Body of pancreas (tissue), 4 donors: ENCODE data around the gene AMIGO3.
"Not testable (repeated sequence)": the region's sequence is repeated elsewhere in the genome, so short reads cannot be mapped to it uniquely, and the experiment has no call there.

Experiments used
- POLR2A ChIP-seq, 3 donors: fragments of 450-650 bp; IDR thresholded peaks; one replicate each; pipeline ENCODE4 v1.6.1; 2016; ENCODE audit warnings: antibody characterized with exemption in 3 of 3, mild to moderate bottlenecking in 2 of 3
- TF ChIP-seq, protein P1 (sequence below), 7 experiments: fragments of 450-650 bp in 4 of 7; fragments of 200-600 bp in 3 of 7; sonication (generic) in 3 of 7; IDR thresholded peaks; one replicate each; pipeline ENCODE4 v1.5.1; 2016 to 2019; ENCODE audit warnings: antibody characterized with exemption in 7 of 7

DNA sequence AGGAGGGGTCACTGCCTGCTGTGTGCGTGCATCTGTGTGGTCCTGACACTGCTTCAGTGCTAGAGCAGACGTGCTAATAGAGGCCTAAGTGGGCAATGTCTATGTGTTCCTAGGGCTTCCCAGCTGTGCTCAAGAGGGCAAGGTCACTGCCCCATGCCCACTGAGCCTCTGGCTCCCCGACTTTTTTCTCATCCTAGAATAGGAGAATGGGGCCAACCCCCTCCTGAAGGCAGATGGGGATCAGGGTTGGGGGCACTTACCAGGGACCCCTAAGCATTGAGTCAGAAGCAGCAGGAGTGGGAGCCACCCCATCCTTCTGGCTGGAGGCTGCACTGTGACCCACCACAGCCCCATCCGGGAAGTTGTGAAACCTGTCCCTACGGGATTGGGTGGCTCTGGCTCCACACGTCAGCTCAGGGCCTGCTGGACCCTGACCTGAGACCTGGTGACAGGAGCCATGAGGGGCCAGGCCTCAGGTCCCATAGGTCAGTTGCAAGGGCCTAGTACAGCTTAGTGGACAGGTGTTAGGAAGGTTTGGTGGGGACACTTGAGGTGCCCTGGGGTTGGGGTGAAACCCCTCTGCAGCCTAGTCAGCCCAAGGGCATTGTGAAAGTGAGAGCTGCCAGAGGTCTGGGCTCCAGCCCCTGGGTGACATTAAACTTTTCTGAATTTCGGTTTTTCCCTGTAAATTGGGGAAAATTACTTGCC is 31.0 kb downstream of the AMIGO3 start:
- TF ChIP-seq, protein P1, sequence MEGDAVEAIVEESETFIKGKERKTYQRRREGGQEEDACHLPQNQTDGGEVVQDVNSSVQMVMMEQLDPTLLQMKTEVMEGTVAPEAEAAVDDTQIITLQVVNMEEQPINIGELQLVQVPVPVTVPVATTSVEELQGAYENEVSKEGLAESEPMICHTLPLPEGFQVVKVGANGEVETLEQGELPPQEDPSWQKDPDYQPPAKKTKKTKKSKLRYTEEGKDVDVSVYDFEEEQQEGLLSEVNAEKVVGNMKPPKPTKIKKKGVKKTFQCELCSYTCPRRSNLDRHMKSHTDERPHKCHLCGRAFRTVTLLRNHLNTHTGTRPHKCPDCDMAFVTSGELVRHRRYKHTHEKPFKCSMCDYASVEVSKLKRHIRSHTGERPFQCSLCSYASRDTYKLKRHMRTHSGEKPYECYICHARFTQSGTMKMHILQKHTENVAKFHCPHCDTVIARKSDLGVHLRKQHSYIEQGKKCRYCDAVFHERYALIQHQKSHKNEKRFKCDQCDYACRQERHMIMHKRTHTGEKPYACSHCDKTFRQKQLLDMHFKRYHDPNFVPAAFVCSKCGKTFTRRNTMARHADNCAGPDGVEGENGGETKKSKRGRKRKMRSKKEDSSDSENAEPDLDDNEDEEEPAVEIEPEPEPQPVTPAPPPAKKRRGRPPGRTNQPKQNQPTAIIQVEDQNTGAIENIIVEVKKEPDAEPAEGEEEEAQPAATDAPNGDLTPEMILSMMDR (IDR thresholded peaks at IDR 0.05) = not testable (repeated sequence)
- not testable (repeated sequence) for TF ChIP-seq POLR2A (IDR thresholded peaks at IDR 0.05)
